KBM-7 (cell line): ENCODE results near the gene DOK3.

Source experiments
- DNase-seq: peaks from one replicate; pipeline ENCODE4 v3.0.0-alpha.2; 2015
- in situ Hi-C: fragments of 300-500 bp; cut with MboI; formaldehyde crosslinking; loops from 2 replicates; pipeline ENCODE4 v1.14.3; 2020; ENCODE audit warnings: low sequenced_read_pairs, low pct_unique_long_range_greater_than_20kb, mixed read lengths

The DOK3 gene

GRCh38 chr5:177473443-177474001 lies 36.1 kb downstream of the DOK3 start, which contains the start of gene DBN1:
DBN1 (minus strand) TSS chr5:177473634; CDS start chr5:177473521, 113 bp downstream.
- in situ Hi-C loops: no loop called here
- DNase-seq: no peak

DNA sequence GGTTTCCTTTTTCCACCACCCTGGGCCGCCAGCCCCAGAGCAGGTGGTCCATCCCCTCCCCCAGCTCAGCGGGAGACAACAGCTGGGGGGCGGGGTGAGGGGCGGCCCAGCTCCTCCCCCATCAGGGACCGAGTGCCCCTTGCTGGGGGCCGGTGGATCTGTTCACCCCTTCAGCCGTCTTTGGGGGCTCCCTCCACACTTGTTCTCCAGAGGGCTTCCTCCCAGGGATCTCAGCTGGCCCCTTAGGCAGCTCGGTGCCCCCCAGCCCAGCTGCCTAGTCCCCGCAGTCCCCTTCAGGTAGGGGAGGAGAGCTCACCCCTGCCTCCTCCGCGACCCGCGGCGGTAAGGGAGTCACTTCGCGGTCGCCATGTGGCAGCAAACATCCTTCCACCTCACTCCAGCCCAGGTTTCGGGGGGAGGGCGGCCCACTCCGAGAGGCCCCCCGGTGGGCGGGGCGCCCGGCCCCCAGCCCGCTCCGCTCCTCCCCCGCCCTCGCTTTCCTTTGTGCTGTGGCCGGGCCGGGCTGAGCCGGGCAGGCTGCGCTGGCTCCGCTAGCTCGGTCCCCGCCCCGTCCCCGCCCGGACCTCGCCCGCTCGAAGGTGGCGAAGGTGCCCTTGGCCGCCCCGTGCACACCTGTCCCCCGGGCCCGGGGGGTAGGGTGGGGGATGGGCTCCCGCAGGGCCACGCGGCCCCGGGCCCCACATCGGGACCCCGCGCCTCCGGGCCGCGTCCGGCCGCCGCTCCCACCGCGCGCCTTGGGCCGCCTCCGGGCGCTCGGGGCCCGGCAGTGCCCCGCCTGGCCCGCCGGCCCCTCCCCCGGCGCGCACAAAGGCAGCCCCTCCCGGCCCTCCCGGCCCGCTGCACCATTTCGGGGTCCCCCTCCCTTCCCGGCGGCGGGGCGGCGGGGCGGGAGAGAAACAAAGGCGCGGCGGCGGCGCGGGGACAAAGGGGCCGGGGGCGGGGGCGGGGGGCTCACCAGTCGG lies 36.9 kb downstream of the DOK3 start:
- in situ Hi-C loops: no loop called here
- peak; percentile 63 for DNase-seq

GRCh38 chr5:177471610-177472356 lies 37.8 kb downstream of the DOK3 start:
- no peak for DNase-seq
- in situ Hi-C loops: no loop called here

GRCh38 chr5:177470759-177471536 lies 38.7 kb downstream of the DOK3 start:
- DNase-seq: no peak
- in situ Hi-C loops: no loop called here

GRCh38 chr5:177469750-177470525 lies 39.7 kb downstream of the DOK3 start:
- in situ Hi-C loops: no loop called here

GRCh38 chr5:177468685-177469628 lies 40.7 kb downstream of the DOK3 start:
- DNase-seq: no peak
- in situ Hi-C loops: no loop called here

More at GRCh38 chr5:177469750-177470525, 39.7 kb downstream of the DOK3 start:
- no peak for DNase-seq

- no peak for DNase-seq
- in situ Hi-C loops: no loop called here
These were observed 41.3 kb downstream of the DOK3 start for GRCh38 chr5:177468329-177468684.

DNA sequence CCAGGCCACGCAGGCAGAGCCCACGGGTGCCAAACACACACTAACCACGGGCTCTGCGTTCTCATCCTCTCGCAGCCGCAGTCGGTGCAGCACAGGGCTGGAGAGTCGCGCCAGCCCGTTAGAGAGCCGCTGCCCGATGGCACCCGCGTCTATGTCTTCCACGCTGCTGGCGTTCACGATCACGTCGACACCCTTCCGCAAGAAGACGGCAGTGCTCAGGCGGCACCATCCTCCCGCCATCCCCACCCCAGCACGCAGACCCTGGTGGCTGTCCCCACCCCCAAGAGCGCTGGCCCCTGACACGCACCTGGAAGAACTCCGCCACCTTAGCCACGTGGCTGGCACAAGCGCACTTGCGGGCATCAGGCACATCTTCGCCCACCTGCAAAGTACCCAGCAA lies 42.2 kb downstream of the DOK3 start:
- no peak for DNase-seq
- in situ Hi-C loops: no loop called here

GRCh38 chr5:177466861-177467260 lies 42.8 kb downstream of the DOK3 start:
- DNase-seq: no peak
- in situ Hi-C loops: no loop called here

DNA sequence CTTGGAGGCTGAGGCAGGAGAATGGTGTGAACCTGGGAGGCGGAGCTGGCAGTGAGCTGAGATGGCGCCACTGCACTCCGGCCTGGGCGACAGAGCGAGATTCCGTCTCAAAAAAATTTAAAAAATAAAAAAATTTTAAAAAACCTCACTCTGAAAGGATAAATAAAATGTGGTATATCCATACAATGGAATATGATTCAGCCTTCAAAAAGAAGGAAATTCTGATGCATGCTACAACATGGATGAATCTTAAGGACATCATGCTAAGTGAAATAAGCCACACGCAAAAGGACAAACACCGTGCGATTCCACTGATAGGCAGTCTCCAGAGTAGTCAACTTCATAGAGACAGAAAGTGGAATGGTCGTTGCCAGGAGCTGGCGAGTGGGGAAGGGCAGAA lies 44.6 kb downstream of the DOK3 start:
- DNase-seq: no peak
- in situ Hi-C loops: no loop called here

- peak; percentile 72 for DNase-seq
- in situ Hi-C loops: no loop called here
These were observed 47.5 kb downstream of the DOK3 start for GRCh38 chr5:177462021-177462670.

DNA sequence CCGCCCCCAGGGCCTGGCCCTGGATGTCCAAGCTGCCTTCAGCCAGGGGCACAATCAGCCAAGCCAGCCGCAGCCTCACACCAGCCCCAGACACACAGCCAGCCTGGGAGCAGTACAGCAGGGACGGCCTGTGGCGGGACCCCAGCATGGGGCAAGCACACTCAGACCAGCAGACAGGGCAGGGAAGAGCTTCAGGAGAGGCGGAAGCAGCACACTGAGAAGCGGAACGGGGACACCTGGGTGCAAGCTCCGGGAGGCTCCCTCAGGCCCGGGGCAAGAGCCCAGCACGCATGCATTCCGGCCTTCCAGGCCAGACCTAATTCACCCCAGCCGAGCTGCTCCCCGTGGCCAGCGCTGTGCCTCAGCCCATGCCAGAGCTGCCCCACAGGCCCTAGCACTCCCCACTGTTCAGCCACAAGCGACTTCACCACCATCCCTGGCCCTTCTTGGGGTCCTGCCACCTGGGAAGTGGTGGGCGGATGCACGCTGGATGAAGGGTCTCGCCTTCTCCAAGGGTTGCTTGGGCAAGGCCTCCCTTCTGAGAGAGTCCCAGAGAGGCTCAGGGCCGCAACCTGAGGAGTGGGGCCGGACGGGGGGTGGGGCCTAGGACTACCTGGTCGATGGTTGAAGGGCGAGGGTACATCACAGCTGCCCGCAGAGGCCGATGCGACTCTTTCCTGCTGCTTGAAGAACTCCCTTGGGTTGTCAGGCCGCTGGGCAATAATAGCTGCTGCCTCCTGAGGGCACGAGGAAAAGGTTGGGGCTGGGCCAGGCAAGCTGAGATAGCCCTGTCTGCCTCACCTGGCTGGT lies 49.6 kb downstream of the DOK3 start:
- no peak for DNase-seq
- in situ Hi-C loops: no loop called here

DNA sequence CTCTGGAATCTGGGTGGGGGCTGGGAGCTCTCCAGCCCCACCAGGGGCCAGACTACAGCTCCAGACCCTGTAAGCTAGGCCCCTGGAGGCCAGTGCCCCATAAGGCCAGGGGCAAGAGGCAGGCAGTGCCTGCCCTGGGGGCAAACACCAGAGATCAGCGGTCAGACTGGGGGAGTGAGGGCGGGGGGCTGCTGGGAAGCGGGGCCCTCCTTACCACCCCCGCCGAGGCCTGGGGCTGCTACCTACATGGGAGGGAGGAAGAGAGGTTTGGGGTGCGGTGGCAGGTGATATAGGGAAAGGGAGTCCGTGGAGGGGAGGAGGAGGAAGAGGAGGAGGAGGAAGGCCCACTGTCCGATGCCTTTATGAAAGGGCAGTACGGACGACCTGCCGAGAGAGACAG lies 50.3 kb downstream of the DOK3 start:
- no peak for DNase-seq
- in situ Hi-C loops: no loop called here

DNA sequence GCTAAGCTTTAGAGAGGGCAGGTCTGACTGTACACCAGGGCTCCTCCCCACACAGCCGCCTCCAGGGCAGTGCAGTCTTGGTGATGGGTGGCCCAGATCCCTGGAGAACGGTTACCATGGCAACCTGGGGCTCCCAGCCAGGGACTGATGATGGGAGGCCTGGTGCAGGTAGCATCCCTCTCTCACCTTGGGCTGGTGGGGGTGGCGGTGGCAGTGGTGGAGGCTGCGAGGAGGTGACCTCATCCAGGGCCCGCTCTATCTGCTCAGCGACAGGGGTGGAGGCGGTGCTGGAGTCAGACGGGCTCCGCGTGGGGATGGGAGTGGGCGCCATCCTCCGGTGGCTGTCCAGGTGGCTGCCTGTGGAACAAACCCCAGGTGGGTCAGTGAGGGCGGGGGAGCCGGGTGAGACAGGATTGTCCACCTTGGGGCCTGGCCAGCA lies 50.7 kb downstream of the DOK3 start:
- in situ Hi-C loops: no loop called here
- no peak for DNase-seq

GRCh38 chr5:177457852-177458681 lies 51.6 kb downstream of the DOK3 start:
- in situ Hi-C loops: no loop called here
- DNase-seq: no peak
